GM21447 (cell line): ENCODE data around the gene RC3H2.

Experiments
- ATAC-seq: cut with Tn5 transposase; IDR thresholded peaks from one replicate; pipeline ENCODE4 v1.9.1; 2021; ENCODE audit not compliant: unreplicated experiment

RC3H2 gene, protein sequence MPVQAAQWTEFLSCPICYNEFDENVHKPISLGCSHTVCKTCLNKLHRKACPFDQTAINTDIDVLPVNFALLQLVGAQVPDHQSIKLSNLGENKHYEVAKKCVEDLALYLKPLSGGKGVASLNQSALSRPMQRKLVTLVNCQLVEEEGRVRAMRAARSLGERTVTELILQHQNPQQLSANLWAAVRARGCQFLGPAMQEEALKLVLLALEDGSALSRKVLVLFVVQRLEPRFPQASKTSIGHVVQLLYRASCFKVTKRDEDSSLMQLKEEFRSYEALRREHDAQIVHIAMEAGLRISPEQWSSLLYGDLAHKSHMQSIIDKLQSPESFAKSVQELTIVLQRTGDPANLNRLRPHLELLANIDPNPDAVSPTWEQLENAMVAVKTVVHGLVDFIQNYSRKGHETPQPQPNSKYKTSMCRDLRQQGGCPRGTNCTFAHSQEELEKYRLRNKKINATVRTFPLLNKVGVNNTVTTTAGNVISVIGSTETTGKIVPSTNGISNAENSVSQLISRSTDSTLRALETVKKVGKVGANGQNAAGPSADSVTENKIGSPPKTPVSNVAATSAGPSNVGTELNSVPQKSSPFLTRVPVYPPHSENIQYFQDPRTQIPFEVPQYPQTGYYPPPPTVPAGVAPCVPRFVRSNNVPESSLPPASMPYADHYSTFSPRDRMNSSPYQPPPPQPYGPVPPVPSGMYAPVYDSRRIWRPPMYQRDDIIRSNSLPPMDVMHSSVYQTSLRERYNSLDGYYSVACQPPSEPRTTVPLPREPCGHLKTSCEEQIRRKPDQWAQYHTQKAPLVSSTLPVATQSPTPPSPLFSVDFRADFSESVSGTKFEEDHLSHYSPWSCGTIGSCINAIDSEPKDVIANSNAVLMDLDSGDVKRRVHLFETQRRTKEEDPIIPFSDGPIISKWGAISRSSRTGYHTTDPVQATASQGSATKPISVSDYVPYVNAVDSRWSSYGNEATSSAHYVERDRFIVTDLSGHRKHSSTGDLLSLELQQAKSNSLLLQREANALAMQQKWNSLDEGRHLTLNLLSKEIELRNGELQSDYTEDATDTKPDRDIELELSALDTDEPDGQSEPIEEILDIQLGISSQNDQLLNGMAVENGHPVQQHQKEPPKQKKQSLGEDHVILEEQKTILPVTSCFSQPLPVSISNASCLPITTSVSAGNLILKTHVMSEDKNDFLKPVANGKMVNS

GRCh38 chr9:122904823-122905710 lies at the start of gene RC3H2:
RC3H2 (minus strand) TSS chr9:122905359; CDS start chr9:122897509, 7,850 bp downstream.
- ATAC-seq: peak; percentile 75

GRCh38 chr9:122954253-122954691 lies 49.1 kb upstream of the RC3H2 start:
- no peak for ATAC-seq

GRCh38 chr9:122951056-122951455 lies 45.9 kb upstream of the RC3H2 start:
- ATAC-seq: no peak

DNA sequence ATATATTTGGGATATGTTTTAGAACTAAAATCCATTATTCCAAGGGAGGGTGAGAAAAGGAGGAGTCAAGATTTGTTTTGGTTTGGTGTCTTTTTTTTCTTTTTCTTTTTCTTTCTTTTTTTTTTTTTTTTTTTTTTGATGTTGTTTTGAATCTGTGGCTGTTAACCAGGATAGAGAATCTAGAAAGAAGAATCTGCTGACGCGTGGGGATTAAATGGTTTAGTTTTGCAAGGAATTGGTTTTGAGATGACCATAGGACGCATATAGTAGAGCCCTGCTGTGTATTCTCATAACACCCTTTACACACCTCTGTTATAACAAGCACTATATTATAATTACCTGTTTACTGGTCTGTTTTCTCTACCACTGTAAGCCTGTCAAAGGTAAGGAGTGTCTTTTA lies 45.1 kb upstream of the RC3H2 start:
- no peak for ATAC-seq

- no peak for ATAC-seq
Observed at GRCh38 chr9:122949696-122950095, 44.5 kb upstream of the RC3H2 start.

DNA sequence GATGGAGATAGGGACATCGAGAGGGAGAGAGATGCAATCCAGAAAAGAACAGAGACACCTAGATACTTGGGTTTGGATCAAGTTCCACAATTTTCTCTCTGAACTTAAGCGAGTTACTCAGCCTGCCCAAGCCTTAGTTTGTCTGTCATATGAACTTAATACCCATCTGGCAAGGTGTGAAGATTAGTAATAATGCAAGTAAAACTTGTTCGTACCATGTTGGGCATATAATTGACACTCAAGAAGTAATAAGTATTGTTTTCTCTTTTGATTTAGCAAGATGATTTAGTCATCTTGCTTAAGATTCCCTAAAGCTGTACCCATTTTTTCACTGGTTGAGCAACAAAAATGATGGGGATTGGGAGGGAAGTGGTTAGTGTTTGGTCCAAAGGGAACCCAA lies 43.2 kb upstream of the RC3H2 start:
- no peak for ATAC-seq

DNA sequence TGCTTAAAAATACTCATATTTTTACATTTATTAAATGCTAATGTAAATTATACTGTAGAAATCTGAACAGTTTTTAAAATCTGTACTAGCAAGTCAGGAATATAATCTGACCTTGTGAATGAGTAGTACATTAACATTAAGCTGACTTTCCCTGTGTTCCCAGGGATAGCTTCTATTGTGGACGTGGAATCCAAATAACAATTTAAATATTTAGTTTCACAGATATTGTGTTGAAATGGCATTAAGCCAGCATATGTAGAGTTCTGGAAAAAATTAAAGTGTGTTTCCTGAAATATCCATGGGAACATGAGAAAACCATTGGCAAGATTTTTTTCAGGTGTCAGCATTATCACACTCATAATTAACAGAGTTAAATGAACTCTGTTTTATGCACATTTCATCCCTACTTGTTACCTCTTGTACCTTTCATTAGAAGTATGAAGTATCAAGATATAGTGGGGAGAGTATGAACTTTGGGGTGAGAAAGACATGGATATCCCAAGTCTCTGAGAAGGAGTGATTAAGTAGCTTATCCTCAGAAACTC lies 41.4 kb upstream of the RC3H2 start:
- ATAC-seq: no peak

GRCh38 chr9:122944960-122945888 lies 40.1 kb upstream of the RC3H2 start:
- no peak for ATAC-seq

- no peak for ATAC-seq
Observed at GRCh38 chr9:122941582-122942234, 36.5 kb upstream of the RC3H2 start.

DNA sequence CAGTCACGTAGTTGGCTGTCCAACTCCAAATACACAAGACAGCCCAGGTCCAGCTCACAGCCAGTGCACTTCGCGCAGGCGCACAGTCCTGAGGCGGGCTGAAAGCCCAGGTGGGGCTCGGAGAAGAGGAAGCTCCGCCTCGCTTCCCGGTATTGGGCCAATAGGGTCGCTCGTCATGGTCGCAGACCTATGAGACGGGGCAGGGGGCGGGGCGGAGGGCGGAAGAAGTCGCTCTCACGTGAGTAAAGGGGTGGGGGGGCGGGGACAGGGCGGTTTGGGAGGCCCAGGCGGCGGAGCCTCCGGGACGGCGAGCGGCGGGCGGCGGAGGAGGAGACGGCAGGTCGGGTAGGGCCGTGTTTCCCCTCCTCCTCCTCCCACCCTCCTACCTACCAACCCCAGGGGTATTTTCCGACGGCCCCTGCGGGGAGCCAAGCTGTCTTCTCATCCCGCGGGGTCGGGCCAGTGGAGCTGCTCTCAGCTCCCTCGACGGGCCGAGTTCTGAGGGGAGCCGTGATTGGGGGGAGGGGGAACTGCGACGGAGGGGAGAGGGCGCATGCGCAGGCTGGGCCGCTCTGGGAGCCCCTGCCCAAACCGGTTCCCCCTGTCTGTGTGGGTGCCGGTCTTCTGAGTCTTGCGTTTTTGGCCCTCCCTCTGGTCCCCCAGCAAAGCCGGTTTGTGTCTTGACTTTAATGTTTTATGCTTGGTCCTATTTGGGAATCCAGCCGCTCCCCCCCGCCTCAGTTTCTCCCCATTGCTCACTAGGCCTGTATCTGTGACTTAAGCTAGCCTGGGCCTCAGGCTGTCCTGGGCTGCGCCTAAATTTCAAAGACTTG lies 35.8 kb upstream of the RC3H2 start, which contains the start of gene RABGAP1:
TSS of gene RABGAP1 (plus strand) at position 272 of the 833 bp plus-strand sequence. CDS start 16,040 bp downstream, outside the sequence.
- ATAC-seq: peak; percentile 96

- no peak for ATAC-seq
Observed at GRCh38 chr9:122940454-122940748, 35.2 kb upstream of the RC3H2 start.

DNA sequence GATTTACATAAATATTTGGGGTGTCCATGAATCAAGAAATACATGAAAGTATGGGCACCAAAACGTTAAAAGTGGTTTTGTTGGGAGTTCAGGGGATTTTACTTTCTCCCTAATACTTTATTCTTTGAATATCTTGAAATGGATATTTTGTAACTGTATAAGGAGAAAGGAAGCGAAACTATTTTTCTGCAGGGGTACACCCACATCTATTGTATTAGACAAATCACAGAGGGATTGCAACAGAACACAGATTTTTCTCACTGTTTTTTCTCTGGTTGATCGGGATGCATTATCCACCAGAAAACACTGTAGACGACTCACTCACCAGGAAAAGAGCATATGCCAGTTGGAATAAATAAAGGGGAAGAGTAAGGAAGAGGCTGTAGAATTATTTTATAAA lies 34.4 kb upstream of the RC3H2 start:
- no peak for ATAC-seq

- no peak for ATAC-seq
Observed at GRCh38 chr9:122936883-122937282, 31.7 kb upstream of the RC3H2 start.

DNA sequence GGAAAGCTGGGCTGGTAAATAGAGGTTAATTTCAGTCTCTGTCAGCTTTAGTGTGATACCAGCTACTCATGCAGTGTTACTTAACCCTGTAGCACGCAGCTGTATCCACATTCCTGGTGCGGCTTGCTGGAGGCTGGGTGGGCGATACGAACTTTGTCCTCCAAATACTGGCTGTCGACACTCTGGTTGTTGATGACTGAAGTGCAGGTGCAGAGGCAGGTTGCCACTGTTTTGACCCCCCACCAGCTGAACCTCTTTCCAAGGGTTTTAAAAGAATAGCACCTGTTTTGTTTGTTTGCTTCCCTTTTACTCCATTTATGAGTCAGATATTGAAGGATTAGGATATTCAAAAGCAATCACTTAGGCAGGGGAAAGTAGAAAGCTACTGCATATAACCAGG lies 31.3 kb upstream of the RC3H2 start:
- ATAC-seq: no peak

DNA sequence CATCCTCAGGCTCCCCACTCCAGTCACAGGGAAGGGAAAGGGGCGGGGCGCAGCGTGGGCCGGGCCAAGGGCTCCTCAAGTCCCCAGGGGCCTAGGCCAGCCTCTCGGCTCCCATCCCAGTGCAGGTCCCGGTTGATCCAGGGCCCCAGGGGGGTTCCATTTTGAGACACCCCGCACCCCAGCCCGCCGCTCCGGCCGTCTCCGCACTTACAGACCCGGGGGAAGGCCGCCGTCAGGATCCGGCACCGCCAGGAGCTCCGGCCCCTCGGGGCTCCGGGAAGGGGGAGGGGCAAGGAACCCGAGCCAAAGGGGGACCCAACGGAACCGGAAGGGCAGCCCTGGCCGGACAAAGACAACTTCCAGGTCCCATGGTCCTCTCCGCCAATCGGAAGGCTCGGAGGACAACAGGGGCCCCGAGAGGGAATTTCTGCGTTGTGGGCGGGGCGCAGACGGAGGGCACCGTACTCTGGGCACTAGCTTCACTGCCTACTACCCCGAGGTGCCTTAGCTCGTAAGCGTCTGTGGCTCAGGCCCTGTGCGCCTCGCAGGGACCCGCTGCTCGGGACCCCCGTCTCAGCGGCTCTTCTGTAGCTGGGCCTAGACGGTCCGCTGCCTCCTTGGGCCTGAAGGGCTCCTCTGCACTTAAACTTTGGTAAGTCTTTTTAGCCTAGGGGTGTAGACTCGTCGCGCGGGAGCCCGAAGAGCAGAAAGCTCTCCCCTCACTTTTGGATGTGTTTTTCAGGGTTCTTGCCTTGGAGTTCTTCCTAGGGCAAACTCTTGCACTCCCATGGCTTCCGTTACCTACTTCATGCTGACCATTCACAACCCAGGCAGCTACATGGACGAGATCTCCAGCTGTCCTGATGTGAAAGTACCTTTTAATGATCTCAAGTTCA lies 26.3 kb upstream of the RC3H2 start, which contains the start of gene ZBTB26:
TSS of gene ZBTB26 (minus strand) at position 287 of the 896 bp plus-strand sequence. CDS start 11,578 bp downstream, outside the sequence.
- peak; percentile 97 for ATAC-seq

DNA sequence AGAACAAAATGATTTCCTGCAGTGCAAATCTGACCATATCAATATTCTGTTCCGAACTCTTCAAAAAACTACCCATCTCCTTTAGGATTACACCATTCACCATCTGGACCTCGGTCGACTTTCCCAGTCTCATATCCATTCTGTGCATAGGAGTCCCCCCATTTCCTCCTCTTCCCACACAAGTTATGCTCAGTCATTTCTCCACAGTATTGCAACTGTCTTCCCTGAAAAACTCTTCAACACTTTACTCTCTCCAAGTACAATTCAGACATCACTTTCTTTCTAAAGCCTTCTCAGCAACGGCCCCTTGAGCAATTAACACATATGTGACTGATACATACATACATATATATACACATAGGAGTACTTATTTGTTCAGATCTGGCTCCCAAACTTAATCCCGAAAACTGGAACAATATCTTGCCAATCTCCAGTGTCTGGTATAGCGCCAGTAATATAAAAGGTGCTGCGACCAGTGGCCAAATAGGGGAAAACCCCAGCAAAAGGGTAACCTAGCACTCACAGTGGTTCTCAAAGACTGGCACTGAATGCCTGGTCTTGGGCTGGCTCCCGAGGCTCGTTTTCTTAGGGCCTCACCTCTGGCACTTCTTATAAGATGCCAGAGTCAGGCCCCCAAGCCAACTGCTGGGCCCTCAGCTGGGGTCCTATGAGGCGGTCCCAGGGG lies 25.5 kb upstream of the RC3H2 start:
- ATAC-seq: no peak
